RCC 7860 (cell line): ENCODE data around the gene PTH2.
A peak's percentile ranks its signal among the peaks of the same experiment; 100 is the strongest.
"Not testable (repeated sequence)": the region's sequence is repeated elsewhere in the genome, so short reads cannot be mapped to it uniquely, and the experiment has no call there.

ENCODE experiments used
- DNase-seq: peaks from one replicate; pipeline ENCODE4 v3.0.0-alpha.2; 2015; ENCODE audit warnings: low spot score
- FAIRE-seq: peaks from 2 replicates; lab custom pipeline; 2012; peaks lifted over from hg19 to GRCh38; lab: Jason Lieb, UNC

PTH2 gene

GRCh38 chr19:49423071-49423984 is at the start of gene PTH2:
Gene PTH2 (minus strand): TSS chr19:49423441. CDS start chr19:49423339, 102 bp downstream.
- FAIRE-seq = no peak
- DNase-seq = no peak

- DNase-seq = no peak
These were observed 49.7 kb upstream of the PTH2 start for GRCh38 chr19:49472936-49473335.

GRCh38 chr19:49470615-49470978 is 47.4 kb upstream of the PTH2 start:
- DNase-seq (no peak), FAIRE-seq (no peak)

More at GRCh38 chr19:49472936-49473335, 49.7 kb upstream of the PTH2 start:
- FAIRE-seq = no peak

- FAIRE-seq = no peak
- DNase-seq = no peak
These were observed 46.8 kb upstream of the PTH2 start for GRCh38 chr19:49469828-49470614.

- DNase-seq (no peak), FAIRE-seq (no peak)
These were observed 45.7 kb upstream of the PTH2 start for GRCh38 chr19:49468746-49469447.

- DNase-seq = no peak
- FAIRE-seq = no peak
These were observed 45.0 kb upstream of the PTH2 start for GRCh38 chr19:49468199-49468598.

- FAIRE-seq (no peak), DNase-seq (no peak)
These were observed 42.1 kb upstream of the PTH2 start for GRCh38 chr19:49465371-49465770.

GRCh38 chr19:49463960-49464740 is 40.9 kb upstream of the PTH2 start:
- DNase-seq (no peak), FAIRE-seq (no peak)

- FAIRE-seq (no peak), DNase-seq (no peak)
These were observed 39.3 kb upstream of the PTH2 start for GRCh38 chr19:49462492-49462891.

- DNase-seq (no peak), FAIRE-seq (no peak)
These were observed 38.4 kb upstream of the PTH2 start for GRCh38 chr19:49461656-49462055.

GRCh38 chr19:49461130-49461529 is 37.9 kb upstream of the PTH2 start:
- FAIRE-seq = not testable (repeated sequence)

GRCh38 chr19:49459388-49459787 is 36.1 kb upstream of the PTH2 start:
- DNase-seq = no peak
- no peak for FAIRE-seq

More at GRCh38 chr19:49461130-49461529, 37.9 kb upstream of the PTH2 start:
- not testable (repeated sequence) for DNase-seq

GRCh38 chr19:49458567-49458903 is 35.3 kb upstream of the PTH2 start:
- DNase-seq (no peak), FAIRE-seq (no peak)

GRCh38 chr19:49456326-49456725 is 33.1 kb upstream of the PTH2 start:
- DNase-seq (no peak), FAIRE-seq (no peak)

GRCh38 chr19:49455773-49456172 is 32.5 kb upstream of the PTH2 start:
- DNase-seq (no peak), FAIRE-seq (no peak)

- DNase-seq (no peak), FAIRE-seq (no peak)
These were observed 30.6 kb upstream of the PTH2 start for GRCh38 chr19:49453757-49454240.

- FAIRE-seq (peak; percentile 47), DNase-seq (peak; percentile 88)
These were observed 29.9 kb upstream of the PTH2 start, which contains the start of gene ALDH16A1 for GRCh38 chr19:49453013-49453756. Gene ALDH16A1 (plus strand): TSS chr19:49453225. CDS start chr19:49453332, 107 bp downstream.

- FAIRE-seq = peak; percentile 89
- DNase-seq = peak; percentile 98
These were observed 28.4 kb upstream of the PTH2 start, which contains the start of gene PIH1D1 for GRCh38 chr19:49451430-49452181. Gene PIH1D1 (minus strand): TSS chr19:49451814. CDS start chr19:49451574, 240 bp downstream.

GRCh38 chr19:49450405-49450804 is 27.2 kb upstream of the PTH2 start:
- FAIRE-seq (no peak), DNase-seq (no peak)
